HG02840 (cell line): Measurements from ENCODE around the gene BUD13.

Experiments
- ATAC-seq: cut with Tn5 transposase; IDR thresholded peaks from one replicate; pipeline ENCODE4 v1.9.1; 2021; ENCODE audit warnings: mild to moderate bottlenecking, moderate library complexity, moderate number of reproducible peaks; ENCODE audit not compliant: unreplicated experiment, low FRiP score

BUD13 gene

DNA sequence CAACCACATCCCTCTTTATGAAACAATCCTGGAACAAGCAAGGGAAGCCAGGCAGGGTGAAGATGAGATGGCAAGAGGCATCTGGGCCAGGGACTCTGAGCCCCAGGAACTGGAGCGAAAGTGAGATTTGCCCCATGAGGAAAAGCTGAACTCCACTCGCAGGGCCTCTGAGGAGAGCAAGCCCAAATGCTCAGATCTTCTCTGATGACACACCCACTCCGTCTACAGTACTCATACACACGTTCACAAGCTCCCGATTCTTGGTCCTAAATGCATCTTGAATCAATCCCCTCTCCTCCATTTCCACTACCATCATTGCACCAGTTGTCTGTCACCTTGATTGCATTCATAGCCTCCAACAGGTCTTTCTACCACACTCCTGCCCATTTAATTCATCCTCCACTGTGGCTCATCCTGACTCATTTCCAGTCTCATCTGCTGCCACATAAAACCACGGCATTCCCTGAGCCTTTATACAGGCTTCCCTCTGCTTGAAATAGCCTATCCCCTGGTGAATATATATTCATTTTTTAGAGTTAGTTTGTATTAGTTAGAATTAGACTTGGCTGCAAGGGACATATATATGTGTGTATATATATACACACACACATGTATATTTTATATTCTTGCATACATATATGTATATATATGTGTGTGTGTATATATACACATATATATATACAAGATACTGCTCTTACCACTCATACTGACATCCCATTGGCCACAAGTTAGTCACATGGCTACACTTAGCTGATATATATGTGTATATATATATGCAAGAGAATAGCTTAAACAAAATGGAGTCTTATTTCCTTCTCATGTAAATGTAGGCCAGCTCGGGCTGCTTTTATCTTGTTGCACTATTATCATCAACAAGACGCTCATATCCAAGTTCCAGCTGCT, 20.3 kb upstream of the BUD13 start:
- no peak for ATAC-seq

- no peak for ATAC-seq
These were observed 19.5 kb upstream of the BUD13 start for GRCh38 chr11:116792144-116792868.

DNA sequence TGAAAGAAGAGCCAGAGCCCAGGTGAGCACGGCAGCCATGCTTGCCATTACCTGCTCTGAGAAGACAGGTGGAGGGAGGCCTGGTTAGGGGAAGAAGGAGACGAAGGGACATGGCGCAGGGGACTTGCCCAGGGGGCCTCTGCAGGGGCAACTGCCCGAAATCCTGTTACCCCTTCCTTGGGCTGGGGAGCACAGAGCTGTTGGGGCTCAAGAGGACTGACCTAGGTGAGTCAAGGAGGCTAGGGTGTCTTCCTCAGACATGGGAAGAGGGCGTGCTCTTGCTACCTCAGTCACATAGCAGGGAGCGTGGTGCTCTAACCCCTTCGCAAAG, 19.0 kb upstream of the BUD13 start, which contains the start of gene APOA5:
Gene APOA5, minus strand, starts transcription at position 67 of the 331 bp plus-strand sequence. Its CDS starts 19 bp downstream, at position 48.
- ATAC-seq = no peak

GRCh38 chr11:116791002-116791812, 18.4 kb upstream of the BUD13 start:
- ATAC-seq = no peak

DNA sequence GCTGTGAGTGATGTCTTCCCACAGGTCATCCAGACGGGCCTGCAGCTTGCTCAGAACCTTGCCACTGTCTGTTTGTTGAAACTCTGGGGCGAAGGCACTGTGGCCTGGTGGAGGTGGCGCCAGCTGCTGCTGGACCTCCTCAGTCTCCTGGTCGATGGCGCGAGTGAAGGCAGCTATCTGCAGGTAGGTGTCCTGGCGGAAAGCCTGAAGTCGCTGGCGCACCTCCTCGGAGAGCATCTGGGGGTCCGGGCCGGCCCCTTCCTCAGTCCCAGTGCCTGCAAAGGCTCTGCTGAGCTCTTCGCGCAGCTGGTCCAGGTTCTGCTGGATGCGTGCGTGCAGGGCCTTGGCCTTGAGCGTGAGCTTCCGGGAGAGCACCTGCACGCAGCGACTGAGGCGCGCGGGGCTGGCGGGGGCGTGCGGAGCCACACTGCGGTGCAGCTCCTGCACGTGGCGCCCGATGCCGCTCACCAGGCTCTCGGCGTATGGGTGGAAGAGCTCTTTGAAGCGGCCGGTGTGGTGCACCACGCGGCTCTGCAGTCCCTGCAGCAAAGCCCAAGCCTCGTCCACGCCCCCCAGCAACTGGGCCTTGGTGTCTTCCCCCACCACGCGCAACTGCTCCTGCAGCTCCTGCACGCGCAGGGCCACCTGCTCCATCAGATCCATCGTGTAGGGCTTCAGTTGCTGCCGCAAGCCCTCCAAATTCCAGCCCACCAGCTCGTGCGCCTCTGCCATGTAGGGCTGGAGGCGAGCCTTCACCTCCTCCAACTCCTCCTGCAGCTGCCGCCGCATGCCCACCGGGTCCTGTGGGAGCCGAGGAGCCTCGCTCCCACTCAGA, 17.6 kb upstream of the BUD13 start:
- no peak for ATAC-seq

DNA sequence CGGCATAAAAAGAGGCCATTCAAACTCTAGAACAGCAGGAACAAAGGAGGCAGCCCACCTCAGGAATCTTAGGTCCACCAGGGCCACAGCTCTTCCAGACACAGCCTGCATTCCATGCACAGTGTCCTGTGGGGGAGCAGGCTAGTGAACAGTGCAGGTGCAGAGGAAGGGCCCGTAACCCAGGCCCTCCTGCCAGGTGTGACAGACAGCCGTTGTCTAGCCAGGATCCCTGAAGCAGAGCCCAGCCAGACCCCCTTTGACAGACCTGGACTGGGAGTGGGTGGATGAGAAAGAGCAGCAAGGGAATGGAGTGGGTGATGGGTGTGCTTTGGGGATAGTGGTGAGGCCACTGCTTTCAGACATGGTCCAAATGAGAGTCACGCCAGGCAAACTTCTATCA, 16.2 kb upstream of the BUD13 start:
- ATAC-seq = no peak

DNA sequence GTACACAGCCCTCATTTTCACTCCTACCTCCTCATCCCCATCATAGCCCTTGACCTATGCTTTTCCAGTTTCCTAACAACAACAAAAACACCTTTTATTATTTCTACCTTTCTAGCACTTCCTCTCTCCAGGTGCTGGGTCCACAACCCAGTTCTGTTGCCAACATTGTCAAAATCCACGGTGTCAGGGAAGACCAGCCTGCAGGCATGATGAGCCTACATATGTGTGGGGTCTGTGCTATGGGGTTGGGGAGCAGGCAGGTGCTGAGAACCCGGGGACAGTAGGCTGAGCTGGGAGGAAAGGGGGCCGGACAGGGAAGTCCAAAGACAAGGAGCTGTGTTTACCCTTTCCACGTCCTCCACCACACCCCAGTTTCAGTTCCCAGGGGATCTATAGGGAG, 15.7 kb upstream of the BUD13 start:
- ATAC-seq = no peak

DNA sequence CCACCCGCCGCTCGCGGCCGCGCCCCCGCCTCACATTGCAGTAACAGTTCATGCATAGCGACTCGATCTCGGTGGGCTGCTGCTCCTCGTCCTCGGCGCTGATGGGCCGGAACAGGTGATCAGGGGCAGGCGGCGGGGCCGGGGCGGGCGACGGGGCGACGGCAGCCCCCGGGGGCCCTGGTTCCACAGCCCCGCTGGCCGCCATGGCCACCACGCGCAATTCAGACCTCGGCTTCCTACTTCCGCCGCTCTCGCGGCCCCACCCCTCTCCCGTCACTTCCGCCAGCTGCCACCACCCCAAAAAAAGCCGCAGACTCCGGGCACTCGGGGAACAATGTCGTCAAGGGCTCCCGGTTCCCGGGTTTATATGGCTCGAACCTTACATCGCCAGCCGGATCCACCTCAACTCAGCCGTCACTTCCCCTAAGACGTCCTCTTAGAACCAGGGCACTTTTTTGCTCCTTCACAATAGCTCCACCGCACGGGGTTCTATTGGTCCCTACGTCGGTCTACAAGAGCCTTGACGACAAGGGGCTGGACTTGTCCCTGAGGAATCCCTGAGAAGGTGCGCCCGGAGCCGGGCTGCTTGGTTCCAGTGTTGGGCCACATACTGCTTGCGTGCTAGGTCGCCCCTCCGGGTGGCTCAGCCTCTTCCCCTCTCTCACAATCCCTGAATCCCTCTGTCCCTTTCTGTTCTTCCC, 15.1 kb upstream of the BUD13 start, which contains the start of gene ZPR1:
Gene ZPR1, minus strand, starts transcription at position 238 of the 701 bp plus-strand sequence. Its CDS starts 33 bp downstream, at position 205.
- ATAC-seq = peak; percentile 78

DNA sequence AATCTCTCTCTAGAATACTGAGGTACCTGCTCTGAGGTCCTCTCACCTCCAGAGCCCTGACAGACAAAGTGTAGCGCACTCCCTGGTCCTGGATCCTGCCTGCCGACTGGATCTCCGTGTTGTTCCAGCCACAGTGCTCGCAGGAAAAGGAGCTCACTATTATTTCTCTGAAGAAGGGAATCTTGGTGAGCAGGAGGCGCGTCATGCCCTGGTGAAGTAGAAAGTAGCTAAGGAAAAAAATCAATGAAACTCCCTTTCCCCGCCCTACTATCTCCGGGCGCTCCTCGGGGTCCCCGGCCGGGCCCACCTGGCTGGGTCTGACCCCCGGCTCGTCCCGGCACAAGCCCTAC, 14.6 kb upstream of the BUD13 start:
- no peak for ATAC-seq

DNA sequence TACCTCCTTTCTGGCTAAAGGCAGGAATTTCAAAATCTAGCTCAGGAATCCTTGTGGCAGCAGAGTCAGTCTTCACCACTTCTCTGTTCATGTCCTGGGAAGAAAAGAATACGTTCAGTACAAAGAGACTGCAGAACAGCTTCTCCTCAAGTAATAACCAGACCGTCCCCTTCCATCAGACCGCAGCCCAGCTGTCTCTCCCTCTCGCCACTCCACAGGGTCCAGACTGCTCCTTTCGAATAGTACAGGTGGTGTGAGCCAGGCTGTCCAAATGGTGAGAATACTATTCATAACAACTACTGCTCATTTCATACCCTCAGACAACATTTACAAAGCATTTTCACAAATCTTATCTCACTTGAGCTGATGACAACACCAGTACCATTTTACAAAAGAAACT, 14.2 kb upstream of the BUD13 start:
- no peak for ATAC-seq

DNA sequence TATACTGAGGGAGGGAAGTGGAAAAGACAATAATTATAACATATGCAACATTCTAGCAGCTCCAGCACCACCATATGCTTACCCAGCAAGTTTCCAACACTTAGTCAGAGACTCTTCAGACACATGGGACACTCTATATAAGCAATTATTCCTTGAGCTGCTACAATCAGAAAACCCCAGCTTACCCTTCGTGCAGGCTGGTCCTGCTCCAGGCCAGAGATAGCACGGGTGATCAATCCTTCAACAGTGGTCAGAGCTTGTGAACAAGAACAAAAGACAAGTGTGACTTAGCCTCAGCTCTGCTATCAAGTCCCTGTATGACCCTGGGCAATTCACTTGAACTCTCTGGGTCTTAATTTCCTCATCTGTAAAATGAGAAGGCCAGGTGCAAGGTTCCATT, 13.5 kb upstream of the BUD13 start:
- no peak for ATAC-seq

GRCh38 chr11:116782728-116783127, 9.9 kb upstream of the BUD13 start:
- ATAC-seq = no peak

DNA sequence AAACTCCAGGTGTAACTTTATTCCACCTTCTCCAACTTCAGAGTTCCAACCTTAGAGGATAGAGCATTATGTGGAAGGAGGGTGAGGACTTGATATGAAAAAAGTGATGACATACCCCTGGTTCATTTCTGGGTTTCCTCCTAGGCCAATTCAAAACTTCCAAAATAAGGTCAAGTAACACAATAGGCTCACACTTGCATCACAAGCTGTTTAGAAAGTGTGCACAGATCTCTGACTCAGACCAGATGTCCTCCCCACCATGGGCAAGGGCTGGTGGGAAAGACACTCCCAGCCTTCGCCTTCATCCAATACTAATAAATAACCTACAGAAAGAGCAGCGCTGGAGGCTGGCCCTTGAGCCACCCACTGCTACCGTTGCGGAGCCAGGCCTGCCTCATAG, 5.8 kb upstream of the BUD13 start:
- no peak for ATAC-seq

- ATAC-seq = no peak
These were observed 4.3 kb upstream of the BUD13 start for GRCh38 chr11:116777056-116777455.

- no peak for ATAC-seq
These were observed 3.8 kb upstream of the BUD13 start for GRCh38 chr11:116776522-116776984.

- no peak for ATAC-seq
These were observed 3.2 kb upstream of the BUD13 start for GRCh38 chr11:116775975-116776374.

DNA sequence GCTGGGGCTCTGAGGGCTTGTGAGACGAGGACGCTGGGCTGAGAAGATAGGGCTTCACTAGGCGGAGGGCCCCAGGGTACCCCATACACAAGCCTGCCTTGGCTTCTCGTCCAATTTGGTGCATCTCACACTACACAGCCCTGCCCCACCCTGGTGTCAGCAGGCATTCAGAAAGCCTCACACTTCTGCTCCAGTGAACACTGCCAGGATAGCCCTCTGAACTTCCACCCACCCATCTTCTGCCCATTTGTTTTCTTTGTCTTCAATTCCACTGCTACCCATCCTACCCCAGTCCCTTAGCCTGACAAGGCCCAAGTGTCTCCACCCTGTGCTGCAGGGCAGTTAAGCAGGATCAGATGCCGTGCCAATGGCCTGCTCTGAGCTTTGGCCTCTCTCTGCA, 1.9 kb upstream of the BUD13 start:
- ATAC-seq = no peak

- peak; percentile 12 for ATAC-seq
These were observed 663 bp upstream of the BUD13 start for GRCh38 chr11:116773203-116774097.
